Measurements from ENCODE around the gene IDS.

Gene IDS

DNA sequence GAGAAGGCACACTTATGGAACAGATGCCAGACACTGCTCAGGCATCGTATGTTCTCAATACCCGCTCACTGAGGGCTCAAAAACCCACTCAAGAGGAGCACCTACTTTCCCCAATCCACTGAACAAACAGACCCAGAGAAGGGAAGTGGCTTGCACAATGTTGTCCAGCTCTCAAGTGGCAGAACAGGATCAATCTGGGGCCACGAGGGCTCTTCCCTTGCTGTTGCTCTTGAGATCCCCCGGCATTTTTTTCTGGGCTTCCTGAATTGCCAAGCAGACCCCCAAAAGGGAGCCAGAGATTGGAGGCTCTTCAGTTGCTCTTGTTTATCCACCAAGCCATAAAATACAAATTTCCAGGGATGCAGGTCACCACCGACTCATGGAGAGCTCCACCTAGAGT lies 35.7 kb downstream of the IDS start:
- TF ChIP-seq FOXP2 (optimal IDR thresholded peaks at IDR 0.05; ENCODE audit: borderline replicate concordance, extremely low read depth, extremely low read length, insufficient read depth) (no peak), TAF1 (IDR thresholded peaks at IDR 0.05; ENCODE audit: borderline replicate concordance, insufficient read depth, low read length) (no peak), POLR2AphosphoS5 (IDR thresholded peaks at IDR 0.05; ENCODE audit: low read depth, low read length) (no peak), SIN3A (IDR thresholded peaks at IDR 0.05; ENCODE audit: borderline replicate concordance, insufficient read depth, low read length) (no peak)
- TF ChIP-seq, protein P1, sequence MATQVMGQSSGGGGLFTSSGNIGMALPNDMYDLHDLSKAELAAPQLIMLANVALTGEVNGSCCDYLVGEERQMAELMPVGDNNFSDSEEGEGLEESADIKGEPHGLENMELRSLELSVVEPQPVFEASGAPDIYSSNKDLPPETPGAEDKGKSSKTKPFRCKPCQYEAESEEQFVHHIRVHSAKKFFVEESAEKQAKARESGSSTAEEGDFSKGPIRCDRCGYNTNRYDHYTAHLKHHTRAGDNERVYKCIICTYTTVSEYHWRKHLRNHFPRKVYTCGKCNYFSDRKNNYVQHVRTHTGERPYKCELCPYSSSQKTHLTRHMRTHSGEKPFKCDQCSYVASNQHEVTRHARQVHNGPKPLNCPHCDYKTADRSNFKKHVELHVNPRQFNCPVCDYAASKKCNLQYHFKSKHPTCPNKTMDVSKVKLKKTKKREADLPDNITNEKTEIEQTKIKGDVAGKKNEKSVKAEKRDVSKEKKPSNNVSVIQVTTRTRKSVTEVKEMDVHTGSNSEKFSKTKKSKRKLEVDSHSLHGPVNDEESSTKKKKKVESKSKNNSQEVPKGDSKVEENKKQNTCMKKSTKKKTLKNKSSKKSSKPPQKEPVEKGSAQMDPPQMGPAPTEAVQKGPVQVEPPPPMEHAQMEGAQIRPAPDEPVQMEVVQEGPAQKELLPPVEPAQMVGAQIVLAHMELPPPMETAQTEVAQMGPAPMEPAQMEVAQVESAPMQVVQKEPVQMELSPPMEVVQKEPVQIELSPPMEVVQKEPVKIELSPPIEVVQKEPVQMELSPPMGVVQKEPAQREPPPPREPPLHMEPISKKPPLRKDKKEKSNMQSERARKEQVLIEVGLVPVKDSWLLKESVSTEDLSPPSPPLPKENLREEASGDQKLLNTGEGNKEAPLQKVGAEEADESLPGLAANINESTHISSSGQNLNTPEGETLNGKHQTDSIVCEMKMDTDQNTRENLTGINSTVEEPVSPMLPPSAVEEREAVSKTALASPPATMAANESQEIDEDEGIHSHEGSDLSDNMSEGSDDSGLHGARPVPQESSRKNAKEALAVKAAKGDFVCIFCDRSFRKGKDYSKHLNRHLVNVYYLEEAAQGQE (IDR thresholded peaks at IDR 0.05; ENCODE audit: insufficient read depth in 1 of 2, low read depth in 2 of 2, low read length in 2 of 2), result no peak

DNA sequence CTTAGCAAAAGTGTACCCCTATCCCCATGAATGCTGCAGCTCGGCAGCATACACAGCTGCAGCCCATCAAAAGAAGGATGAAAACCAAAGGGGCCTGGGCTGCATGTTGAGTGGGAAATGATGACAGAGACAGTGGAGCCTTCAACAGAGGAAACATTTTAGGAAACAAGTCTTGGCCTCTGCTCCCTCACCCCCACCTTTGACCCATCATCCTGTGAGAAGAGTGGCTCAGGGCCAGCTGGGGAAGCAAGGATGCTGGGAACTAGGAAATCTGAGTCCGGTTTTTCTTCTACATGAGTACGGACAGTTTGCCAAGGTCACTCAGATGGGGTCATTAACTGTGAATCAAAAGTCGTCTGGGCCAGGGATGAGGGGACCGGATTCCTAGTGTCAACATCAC lies 37.2 kb downstream of the IDS start:
- TF ChIP-seq TAF1 (IDR thresholded peaks at IDR 0.05; ENCODE audit: borderline replicate concordance, insufficient read depth, low read length) (no peak), FOXP2 (optimal IDR thresholded peaks at IDR 0.05; ENCODE audit: borderline replicate concordance, extremely low read depth, extremely low read length, insufficient read depth) (no peak), SIN3A (IDR thresholded peaks at IDR 0.05; ENCODE audit: borderline replicate concordance, insufficient read depth, low read length) (no peak), POLR2AphosphoS5 (IDR thresholded peaks at IDR 0.05; ENCODE audit: low read depth, low read length) (no peak)
- TF ChIP-seq, protein P1 (IDR thresholded peaks at IDR 0.05; ENCODE audit: insufficient read depth in 1 of 2, low read depth in 2 of 2, low read length in 2 of 2), result no peak

DNA sequence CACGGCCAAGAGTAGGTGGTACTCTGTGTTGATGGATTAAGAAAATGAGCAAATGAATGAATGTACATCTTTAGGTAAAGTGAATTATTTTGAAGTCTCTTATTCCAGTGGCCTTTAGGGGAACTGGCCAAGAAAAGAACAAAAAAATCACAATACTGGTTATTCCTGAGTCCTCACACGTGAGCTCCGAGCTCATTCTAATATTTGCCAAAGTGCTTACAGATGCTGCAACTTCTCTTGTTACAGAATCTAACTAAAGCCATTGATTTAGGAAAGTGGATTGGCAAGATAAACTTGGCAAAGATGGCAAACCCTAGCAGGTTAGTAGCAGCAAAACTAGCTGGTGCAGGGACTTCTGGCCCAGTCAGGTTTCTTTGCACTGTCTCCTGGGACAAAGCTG lies 37.6 kb downstream of the IDS start:
- no peak for TF ChIP-seq TAF1 (IDR thresholded peaks at IDR 0.05; ENCODE audit: borderline replicate concordance, insufficient read depth, low read length)
- TF ChIP-seq FOXP2 (optimal IDR thresholded peaks at IDR 0.05; ENCODE audit: borderline replicate concordance, extremely low read depth, extremely low read length, insufficient read depth), result no peak
- no peak for TF ChIP-seq SIN3A (IDR thresholded peaks at IDR 0.05; ENCODE audit: borderline replicate concordance, insufficient read depth, low read length)
- TF ChIP-seq POLR2AphosphoS5 (IDR thresholded peaks at IDR 0.05; ENCODE audit: low read depth, low read length), result no peak
- TF ChIP-seq, protein P1 (IDR thresholded peaks at IDR 0.05; ENCODE audit: insufficient read depth in 1 of 2, low read depth in 2 of 2, low read length in 2 of 2), result no peak

DNA sequence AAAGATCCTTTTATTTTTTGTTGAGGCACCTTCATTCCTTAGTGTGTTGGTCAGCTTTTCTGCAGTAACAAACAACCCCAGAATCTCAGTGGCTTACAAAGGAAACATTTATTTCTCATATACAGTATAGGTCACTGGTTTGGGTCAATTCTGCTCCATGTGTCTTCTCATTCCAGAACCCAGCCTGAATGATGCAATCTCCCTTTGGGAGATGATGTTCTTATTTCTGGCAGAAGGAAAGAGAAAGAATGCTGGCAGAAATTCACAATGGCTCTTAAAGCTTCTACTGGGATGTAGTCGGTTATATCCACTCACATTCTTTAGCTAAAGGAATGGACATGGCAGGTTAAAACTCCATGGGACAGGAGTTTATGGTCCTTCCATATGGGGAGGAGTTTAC lies 42.3 kb downstream of the IDS start:
- no peak for TF ChIP-seq TAF1 (IDR thresholded peaks at IDR 0.05; ENCODE audit: borderline replicate concordance, insufficient read depth, low read length)

DNA sequence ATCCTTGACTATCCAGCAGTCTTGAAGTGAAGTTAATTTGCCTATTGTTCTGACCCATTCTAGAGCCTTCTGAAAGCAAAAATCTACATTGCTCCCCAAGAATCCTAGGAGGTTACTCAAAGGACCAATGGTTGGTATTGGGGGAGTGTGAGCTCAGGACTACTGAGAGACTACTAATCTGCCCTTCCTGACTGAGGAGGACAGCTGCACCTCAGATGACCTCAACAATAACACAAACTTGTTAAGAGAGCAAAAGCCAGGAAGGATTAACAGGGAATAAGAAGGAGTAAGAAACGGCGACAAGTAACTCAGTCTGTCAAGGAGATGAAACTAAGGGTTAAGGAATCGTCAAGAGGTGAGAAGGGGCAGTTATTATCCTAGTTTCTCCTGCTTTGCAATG lies 43.4 kb downstream of the IDS start:
- TF ChIP-seq TAF1 (IDR thresholded peaks at IDR 0.05; ENCODE audit: borderline replicate concordance, insufficient read depth, low read length) (no peak), FOXP2 (optimal IDR thresholded peaks at IDR 0.05; ENCODE audit: borderline replicate concordance, extremely low read depth, extremely low read length, insufficient read depth) (no peak), SIN3A (IDR thresholded peaks at IDR 0.05; ENCODE audit: borderline replicate concordance, insufficient read depth, low read length) (no peak), POLR2AphosphoS5 (IDR thresholded peaks at IDR 0.05; ENCODE audit: low read depth, low read length) (no peak)
- TF ChIP-seq, protein P1 (IDR thresholded peaks at IDR 0.05; ENCODE audit: insufficient read depth in 1 of 2, low read depth in 2 of 2, low read length in 2 of 2), result no peak

Measured in PFSK-1 (cell line).